HG02763 (cell line): ENCODE data around the gene ARMC9.
"Not testable (repeated sequence)": the region's sequence is repeated elsewhere in the genome, so short reads cannot be mapped to it uniquely, and the experiment has no call there.

Source experiments
- ATAC-seq: cut with Tn5 transposase; IDR thresholded peaks from one replicate; pipeline ENCODE4 v1.9.1; 2021; ENCODE audit warnings: mild to moderate bottlenecking, moderate library complexity; ENCODE audit not compliant: unreplicated experiment

ARMC9 gene

DNA sequence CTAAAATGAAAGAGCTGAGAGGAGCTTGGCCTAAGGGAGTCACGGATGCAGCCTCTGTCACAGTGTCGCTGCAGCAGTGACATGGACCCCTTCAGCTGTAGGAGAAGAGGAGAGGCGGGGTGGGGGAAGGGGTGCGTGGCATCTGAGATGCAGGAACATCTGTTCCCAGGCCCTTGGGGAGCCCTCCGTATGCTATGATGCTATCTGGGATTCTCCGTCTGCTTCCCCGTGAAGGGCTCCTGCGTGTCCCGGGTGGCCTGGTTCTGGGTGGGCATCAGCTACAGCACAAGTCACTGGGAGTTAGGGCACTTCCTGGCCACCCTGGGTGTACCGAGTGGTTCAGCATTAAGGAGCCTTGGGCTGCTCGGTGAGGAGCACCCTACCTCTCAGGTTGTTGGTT lies 161.5 kb downstream of the ARMC9 start:
- no peak for ATAC-seq

- no peak for ATAC-seq
Measured at GRCh38 chr2:231360401-231360800, 162.0 kb downstream of the ARMC9 start.

GRCh38 chr2:231360881-231361371 lies 162.5 kb downstream of the ARMC9 start:
- ATAC-seq: no peak

- peak; percentile 78 for ATAC-seq
Measured at GRCh38 chr2:231361701-231362554, 163.5 kb downstream of the ARMC9 start.

GRCh38 chr2:231362555-231363184 lies 164.2 kb downstream of the ARMC9 start:
- no peak for ATAC-seq

GRCh38 chr2:231364061-231364460 lies 165.6 kb downstream of the ARMC9 start:
- no peak for ATAC-seq

- ATAC-seq: no peak
Measured at GRCh38 chr2:231364961-231365810, 166.8 kb downstream of the ARMC9 start.

GRCh38 chr2:231367178-231367577 lies 168.7 kb downstream of the ARMC9 start:
- no peak for ATAC-seq

- ATAC-seq: no peak
Measured at GRCh38 chr2:231369580-231370428, 171.4 kb downstream of the ARMC9 start.

DNA sequence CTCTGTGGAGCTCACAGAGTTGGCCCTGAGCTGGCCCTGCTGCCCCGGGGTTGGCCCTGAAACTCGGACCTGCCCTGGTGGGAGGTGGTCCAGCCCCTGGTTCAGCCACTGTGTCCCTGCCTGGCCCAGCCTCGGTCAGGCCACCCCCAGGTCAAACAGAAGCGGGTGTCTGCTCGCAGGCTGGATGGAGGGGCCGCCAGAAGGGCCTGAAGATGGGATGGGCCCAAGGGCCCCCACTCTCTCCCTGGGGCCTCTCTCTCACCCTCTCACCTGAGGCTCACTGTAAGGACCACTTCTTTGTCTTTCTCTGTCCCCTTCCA lies 172.0 kb downstream of the ARMC9 start:
- no peak for ATAC-seq

DNA sequence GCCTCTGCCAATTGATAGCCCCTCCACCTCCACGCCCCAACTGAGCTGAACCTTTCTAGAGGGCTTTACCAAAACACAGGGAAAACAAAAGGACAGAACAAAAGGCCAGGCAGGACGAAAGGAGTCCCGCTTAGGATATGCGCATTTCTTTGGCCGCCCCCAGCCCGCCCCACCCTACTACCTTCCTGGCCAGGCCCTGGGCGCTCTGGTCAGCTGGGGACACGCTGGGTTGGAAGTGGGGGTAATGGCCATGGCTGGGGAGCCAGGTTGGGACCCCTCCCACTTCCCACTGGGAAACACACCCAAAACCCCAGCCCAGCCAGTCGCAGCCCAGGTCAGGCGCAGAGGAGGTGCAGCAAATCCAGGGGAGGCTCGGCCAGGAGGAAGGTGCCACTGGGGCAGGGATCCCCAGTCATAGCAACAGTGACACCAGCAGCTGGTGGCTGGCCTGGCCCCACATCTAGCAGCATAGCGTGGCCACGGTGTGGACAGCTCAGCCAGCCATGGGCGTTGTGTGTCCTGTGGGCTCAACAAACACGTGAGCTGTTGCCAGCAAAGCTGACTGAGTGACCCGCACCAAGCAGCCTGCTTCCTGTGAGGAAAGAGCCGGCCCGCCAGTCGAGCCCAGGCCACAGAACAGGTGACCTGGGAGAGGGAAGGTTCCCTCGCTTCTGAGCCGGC lies 172.5 kb downstream of the ARMC9 start:
- no peak for ATAC-seq

- ATAC-seq: no peak
Measured at GRCh38 chr2:231371430-231372054, 173.1 kb downstream of the ARMC9 start.

DNA sequence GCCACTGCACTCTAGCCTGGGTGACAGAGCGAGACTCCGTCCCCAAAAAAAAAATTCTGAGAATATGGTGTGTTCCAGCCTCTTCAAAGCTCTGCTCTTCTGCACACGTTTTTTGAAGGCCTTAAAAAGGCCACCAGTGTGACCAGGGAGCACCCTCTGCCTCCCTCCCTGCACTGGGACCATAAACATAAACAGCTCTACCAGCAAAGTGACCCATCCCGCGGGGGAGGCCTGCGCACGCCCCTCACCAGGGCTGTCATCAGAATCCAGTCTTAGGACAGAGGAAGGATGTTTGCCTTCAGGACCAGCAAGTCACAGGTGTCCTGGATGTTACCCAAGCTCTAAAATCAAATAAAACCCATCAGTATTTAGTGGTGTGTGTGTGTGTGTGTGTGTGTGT lies 173.9 kb downstream of the ARMC9 start:
- no peak for ATAC-seq

DNA sequence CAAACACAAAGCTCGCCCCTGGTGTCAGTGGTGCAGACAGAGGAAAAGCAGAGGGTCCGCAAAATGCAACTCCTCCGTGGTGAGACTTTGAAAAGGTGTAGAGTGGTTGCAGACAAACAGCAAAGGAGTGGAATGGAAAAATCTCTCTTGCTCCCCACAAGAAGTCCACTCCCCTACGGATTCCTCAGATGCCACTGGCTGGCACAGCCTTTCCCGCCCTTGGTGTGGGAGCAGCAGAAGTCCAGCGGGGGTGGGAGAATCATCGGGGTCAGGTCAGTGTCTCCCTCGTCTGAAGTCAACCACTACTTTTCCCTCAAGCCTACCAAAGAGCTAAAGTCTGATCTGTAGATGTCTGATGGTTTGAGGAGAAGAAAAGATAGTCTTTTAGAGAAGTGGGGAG lies 174.8 kb downstream of the ARMC9 start:
- no peak for ATAC-seq

DNA sequence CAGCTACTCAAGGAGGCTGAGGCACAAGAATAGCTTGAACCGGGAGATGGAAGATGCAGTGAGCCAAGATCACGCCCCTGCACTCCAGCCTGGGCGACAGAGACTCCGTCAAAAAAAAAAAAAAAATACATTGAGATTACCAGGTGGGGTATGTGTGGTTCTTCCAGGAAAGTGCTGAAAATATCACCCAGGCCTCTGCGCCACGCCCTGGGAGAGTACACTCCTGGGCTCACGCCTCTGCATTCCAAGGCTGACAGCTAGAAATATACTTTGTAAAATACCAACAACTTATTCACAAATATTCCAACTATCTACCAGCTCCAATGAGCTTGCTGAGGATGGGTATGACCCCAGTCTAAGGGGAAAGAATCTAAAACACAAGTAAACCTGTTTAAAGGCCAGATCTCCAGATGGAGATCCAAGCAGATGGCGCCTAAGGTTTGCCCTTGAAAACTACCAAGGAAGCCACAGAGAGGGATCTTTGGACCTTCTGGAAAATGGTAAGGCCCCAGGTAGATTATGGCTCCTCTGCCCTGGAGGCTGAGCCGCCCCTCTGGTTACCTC lies 175.4 kb downstream of the ARMC9 start:
- no peak for ATAC-seq

- ATAC-seq: no peak
Measured at GRCh38 chr2:231374771-231375170, 176.3 kb downstream of the ARMC9 start.

DNA sequence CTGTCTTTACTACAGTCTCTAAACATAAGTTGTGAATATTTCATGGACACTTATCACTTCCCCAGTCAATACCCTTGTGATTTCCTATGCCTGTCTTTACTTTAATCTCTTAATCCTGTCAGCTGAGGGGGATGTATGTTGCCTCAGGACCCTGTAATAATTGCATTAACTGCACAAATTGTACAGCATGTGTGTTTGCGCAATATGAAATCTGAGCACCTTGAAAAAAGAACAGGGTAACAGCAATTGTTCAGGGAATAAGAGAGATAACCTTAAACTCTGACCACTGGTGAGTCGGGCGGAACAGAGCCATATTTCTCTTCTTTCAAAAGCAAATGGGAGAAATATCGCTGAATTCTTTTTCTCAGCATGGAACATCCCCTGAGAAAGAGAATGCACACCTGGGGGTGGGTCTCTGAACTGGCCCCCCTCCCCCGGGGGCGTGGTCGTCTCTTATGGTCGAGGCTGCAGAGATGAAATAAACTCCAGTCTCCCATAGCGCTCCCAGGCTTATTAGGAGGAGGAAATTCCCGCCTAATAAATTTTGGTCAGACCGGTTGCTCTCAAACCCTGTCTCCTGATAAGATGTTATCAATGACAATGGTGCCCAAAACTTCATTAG lies 177.7 kb downstream of the ARMC9 start:
- not testable (repeated sequence) for ATAC-seq

GRCh38 chr2:231376857-231377256 lies 178.4 kb downstream of the ARMC9 start:
- no peak for ATAC-seq
